HG03139 (cell line): ENCODE measurements around the gene ZBTB16.

Source experiments
- ATAC-seq: cut with Tn5 transposase; IDR thresholded peaks from one replicate; pipeline ENCODE4 v1.9.1; 2021; ENCODE audit not compliant: unreplicated experiment

ZBTB16 gene

GRCh38 chr11:114272311-114272710 is 212.8 kb downstream of the ZBTB16 start:
- ATAC-seq = no peak

GRCh38 chr11:114273071-114273470 is 213.6 kb downstream of the ZBTB16 start:
- no peak for ATAC-seq

GRCh38 chr11:114273890-114274635 is 214.6 kb downstream of the ZBTB16 start:
- no peak for ATAC-seq

- no peak for ATAC-seq
These were observed 215.1 kb downstream of the ZBTB16 start for GRCh38 chr11:114274637-114275036.

GRCh38 chr11:114275280-114275679 is 215.8 kb downstream of the ZBTB16 start:
- no peak for ATAC-seq

- ATAC-seq = no peak
These were observed 216.6 kb downstream of the ZBTB16 start for GRCh38 chr11:114276077-114276476.

GRCh38 chr11:114277637-114278341 is 218.3 kb downstream of the ZBTB16 start:
- ATAC-seq = no peak

GRCh38 chr11:114278342-114279065 is 219.0 kb downstream of the ZBTB16 start:
- no peak for ATAC-seq

GRCh38 chr11:114279792-114280546 is 220.5 kb downstream of the ZBTB16 start:
- no peak for ATAC-seq

GRCh38 chr11:114280696-114281095 is 221.2 kb downstream of the ZBTB16 start:
- ATAC-seq = no peak

GRCh38 chr11:114281388-114281956 is 222.0 kb downstream of the ZBTB16 start:
- no peak for ATAC-seq

- ATAC-seq = no peak
These were observed 223.0 kb downstream of the ZBTB16 start for GRCh38 chr11:114282488-114282887.

GRCh38 chr11:114283422-114283821 is 223.9 kb downstream of the ZBTB16 start:
- ATAC-seq = no peak

- ATAC-seq = no peak
These were observed 224.5 kb downstream of the ZBTB16 start for GRCh38 chr11:114284021-114284420.

- no peak for ATAC-seq
These were observed 225.4 kb downstream of the ZBTB16 start for GRCh38 chr11:114284914-114285313.

GRCh38 chr11:114285599-114285998 is 226.1 kb downstream of the ZBTB16 start:
- ATAC-seq = no peak

- ATAC-seq = no peak
These were observed 226.7 kb downstream of the ZBTB16 start for GRCh38 chr11:114286229-114286628.

- no peak for ATAC-seq
These were observed 227.6 kb downstream of the ZBTB16 start for GRCh38 chr11:114287154-114287553.

GRCh38 chr11:114288136-114288535 is 228.6 kb downstream of the ZBTB16 start:
- ATAC-seq = no peak

- ATAC-seq = no peak
These were observed 230.3 kb downstream of the ZBTB16 start for GRCh38 chr11:114289779-114290178.
